ENCODE measurements around the gene THSD1.
A peak's percentile ranks its signal among the peaks of the same experiment; 100 is the strongest.

The THSD1 gene

DNA sequence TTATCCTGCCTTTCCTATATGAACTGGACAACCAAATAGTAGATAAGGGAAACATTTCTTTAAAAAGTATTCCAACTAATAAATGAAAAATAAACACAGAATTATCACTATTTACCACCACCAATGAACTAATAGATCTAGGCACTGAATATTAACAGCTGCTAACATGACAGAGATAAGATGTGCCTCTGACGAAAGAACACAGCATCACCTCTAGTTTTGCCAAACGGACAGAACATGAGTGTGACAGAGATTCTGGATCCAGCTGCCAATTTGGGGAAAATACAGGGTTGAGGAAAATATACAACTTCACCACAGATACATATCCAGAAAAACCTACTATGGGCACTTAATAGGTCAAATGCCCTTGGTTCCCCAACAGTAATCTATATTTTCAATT lies 26.5 kb upstream of the THSD1 start:
- FAIRE-seq (no peak), DNase-seq (ENCODE audit: insufficient read length, low spot score) (no peak)
- TF ChIP-seq, protein P1, sequence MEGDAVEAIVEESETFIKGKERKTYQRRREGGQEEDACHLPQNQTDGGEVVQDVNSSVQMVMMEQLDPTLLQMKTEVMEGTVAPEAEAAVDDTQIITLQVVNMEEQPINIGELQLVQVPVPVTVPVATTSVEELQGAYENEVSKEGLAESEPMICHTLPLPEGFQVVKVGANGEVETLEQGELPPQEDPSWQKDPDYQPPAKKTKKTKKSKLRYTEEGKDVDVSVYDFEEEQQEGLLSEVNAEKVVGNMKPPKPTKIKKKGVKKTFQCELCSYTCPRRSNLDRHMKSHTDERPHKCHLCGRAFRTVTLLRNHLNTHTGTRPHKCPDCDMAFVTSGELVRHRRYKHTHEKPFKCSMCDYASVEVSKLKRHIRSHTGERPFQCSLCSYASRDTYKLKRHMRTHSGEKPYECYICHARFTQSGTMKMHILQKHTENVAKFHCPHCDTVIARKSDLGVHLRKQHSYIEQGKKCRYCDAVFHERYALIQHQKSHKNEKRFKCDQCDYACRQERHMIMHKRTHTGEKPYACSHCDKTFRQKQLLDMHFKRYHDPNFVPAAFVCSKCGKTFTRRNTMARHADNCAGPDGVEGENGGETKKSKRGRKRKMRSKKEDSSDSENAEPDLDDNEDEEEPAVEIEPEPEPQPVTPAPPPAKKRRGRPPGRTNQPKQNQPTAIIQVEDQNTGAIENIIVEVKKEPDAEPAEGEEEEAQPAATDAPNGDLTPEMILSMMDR (IDR thresholded peaks at IDR 0.05; ENCODE audit: insufficient read depth, missing control alignments): no peak

DNA sequence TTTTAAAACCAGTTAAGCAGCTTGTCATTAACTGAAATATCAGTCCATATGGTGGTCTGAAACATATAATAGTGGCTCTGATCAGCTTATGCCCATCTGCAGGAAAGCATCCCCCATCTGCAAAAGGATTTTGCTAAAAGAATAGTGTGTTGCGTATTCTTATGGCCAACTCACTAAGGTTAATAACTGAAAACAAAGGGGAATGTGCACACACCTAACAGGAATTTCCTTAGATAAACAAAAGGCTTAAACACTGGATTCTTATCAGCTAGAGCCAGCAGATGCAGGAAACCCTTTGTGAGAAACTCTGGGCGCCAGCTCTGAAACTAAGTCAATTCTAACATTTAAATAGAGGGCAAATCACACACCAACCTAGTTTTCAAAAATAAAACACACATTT lies 22.3 kb upstream of the THSD1 start:
- peak; percentile 99 for FAIRE-seq
- TF ChIP-seq, protein P1 (IDR thresholded peaks at IDR 0.05; ENCODE audit: insufficient read depth, missing control alignments): no peak
- no peak for DNase-seq (ENCODE audit: insufficient read length, low spot score)

DNA sequence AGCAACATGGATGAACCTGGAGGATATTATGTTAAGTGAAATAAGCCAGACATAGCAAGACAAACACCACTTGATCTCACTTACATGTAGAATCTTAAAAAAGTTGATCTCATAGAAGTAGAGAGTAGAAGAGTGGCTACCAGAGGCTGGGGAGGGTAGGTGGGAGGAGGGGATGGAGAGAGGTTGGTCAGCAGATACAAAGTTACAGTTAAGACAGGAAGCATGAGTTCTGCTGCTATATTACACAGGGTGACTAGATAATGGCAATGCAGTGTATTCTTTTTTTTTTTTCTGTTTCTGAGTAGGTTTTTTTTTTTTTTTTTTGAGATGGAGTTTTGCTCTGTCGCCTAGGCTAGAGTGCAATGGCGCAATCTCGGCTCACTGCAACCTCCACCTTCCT lies 15.2 kb upstream of the THSD1 start:
- FAIRE-seq (no peak), DNase-seq (ENCODE audit: insufficient read length, low spot score) (no peak)
- TF ChIP-seq, protein P1 (IDR thresholded peaks at IDR 0.05; ENCODE audit: insufficient read depth, missing control alignments): no peak

DNA sequence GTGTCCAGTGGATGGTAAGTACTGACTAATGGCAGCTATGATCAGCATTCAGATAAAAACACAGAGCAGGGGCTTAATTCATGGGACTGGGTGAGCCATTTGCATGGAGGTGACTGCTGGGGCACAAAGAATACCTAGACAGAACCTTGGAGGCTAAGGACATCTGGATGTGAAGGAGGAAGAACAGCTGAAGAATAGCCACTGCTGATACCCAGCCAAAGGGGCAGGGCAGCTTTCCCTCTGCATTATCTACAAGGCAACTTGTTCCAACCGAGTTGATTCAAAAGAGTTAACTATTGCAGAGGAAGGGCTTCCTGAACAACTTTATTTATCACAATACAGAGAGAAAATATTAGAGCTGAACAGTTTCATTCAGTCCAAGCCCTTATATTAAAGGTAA lies 13.1 kb upstream of the THSD1 start:
- FAIRE-seq (no peak), DNase-seq (ENCODE audit: insufficient read length, low spot score) (no peak)
- TF ChIP-seq, protein P1 (IDR thresholded peaks at IDR 0.05; ENCODE audit: insufficient read depth, missing control alignments): no peak

DNA sequence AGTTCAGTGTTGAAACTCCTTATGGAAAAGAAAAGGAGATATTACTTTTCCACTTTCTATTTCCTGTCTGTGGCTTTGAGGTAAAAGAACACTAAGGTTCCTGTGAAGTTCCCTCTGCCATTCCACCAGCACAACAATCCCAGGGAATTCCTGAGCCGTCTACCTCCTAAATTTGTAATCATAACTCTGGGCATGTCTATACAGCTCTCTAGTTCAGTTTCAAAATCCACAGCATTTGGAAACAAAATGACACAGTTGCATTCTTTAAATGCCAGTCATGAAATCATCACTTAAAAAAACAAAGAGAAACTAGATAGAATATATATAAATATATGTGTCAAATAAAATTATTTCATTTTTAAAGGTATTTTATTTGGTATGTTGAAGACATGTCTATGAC lies 9.0 kb upstream of the THSD1 start:
- FAIRE-seq: no peak
- TF ChIP-seq, protein P1 (IDR thresholded peaks at IDR 0.05; ENCODE audit: insufficient read depth, missing control alignments): no peak
- no peak for DNase-seq (ENCODE audit: insufficient read length, low spot score)

DNA sequence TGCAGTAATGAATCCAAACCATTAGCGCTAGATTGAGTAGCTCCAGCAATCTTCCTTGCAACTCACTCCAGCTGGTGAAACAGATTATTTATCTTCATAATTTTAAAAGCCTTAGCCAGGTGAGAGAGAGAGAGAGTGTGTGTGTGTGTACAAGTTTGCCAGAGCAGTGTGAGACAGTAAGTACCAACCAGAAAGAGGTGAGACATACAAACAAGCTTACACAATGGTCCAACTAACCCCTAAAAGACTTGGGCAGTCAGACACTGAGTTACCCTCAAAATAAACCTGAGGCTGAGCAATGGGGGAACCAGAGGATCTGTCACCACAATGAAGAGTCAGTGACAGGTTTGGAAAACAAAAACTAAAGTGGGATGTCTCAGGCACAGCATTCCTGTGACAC lies 8.1 kb upstream of the THSD1 start:
- TF ChIP-seq, protein P1 (IDR thresholded peaks at IDR 0.05; ENCODE audit: insufficient read depth, missing control alignments): no peak
- no peak for DNase-seq (ENCODE audit: insufficient read length, low spot score)
- no peak for FAIRE-seq

DNA sequence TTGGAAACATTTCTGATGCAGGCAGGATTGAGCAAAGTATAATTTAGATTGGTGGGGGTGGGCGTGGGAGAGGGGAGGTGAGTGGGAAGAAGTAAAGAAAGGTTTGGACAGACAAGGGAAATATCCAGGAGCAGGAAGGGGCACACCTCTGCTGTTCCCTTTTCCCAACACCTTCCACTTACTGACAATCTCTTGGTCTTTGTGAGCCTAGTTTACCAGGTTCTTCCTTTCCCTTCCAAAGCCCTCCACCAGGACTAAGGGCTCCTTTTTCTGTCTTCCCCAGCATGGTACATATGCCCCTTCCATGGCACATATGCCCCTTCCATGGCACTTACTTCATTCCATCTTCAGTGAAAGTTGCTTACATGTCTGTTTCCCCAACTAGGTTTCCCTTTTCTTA lies 6.2 kb upstream of the THSD1 start:
- TF ChIP-seq, protein P1 (IDR thresholded peaks at IDR 0.05; ENCODE audit: insufficient read depth, missing control alignments): no peak
- FAIRE-seq (no peak), DNase-seq (ENCODE audit: insufficient read length, low spot score) (no peak)

All from D721Med (cell line).